RPMI7951 (cell line): Measurements from ENCODE around the gene KCNJ9. TPM values are rescaled to one million over a fixed set of nuclear protein-coding genes. Genes with fewer than 3 reads are reported as not detected.

Experiments used
- total RNA-seq: library from RNA; depleted of rRNA; stranded (reverse); fragments of >200 nt; shearing (Covaris generic); gene quantifications from 2 replicates; pipeline ENCODE4 v1.2.3, GENCODE V29; 2014; rRNA removed

KCNJ9 gene
- total RNA-seq, 1 experiment from 2014 or later = not detected

Other genes with a start within 250 kb of the KCNJ9 start
- 0.20 TPM in 1 of 2 replicates, not detected in the other for gene VSIG8, start 218.9 kb upstream of the KCNJ9 start, total RNA-seq
- 2.2 and 2.9 TPM in 2 replicates for gene CFAP45, start 181.4 kb upstream of the KCNJ9 start, total RNA-seq
- 811 and 1,008 TPM in 2 replicates for gene TAGLN2, start 156.0 kb upstream of the KCNJ9 start, total RNA-seq
- not detected in 2 replicates for gene IGSF9, start 135.9 kb upstream of the KCNJ9 start, total RNA-seq
- 0.60 and 0.88 TPM in 2 replicates for gene SLAMF9, start 127.3 kb upstream of the KCNJ9 start, total RNA-seq
- gene PIGM, start 49.5 kb upstream of the KCNJ9 start, total RNA-seq = 4.7 and 4.9 TPM in 2 replicates
- 0.10 and 0.12 TPM in 2 replicates for gene KCNJ10, start 11.4 kb upstream of the KCNJ9 start, total RNA-seq
- 7.9 and 10.7 TPM in 2 replicates for gene IGSF8, start 17.1 kb downstream of the KCNJ9 start, total RNA-seq
- not detected in 2 replicates for gene ATP1A2, start 34.2 kb downstream of the KCNJ9 start, total RNA-seq
- not detected in 2 replicates for gene ATP1A4, start 70.1 kb downstream of the KCNJ9 start, total RNA-seq
- gene CASQ1, start 109.0 kb downstream of the KCNJ9 start, total RNA-seq = not detected in 2 replicates
- 107 and 111 TPM in 2 replicates for gene PEA15, start 123.8 kb downstream of the KCNJ9 start, total RNA-seq
- gene DCAF8, start 181.0 kb downstream of the KCNJ9 start, total RNA-seq = 28.4 and 31.4 TPM in 2 replicates
- gene PEX19, start 203.6 kb downstream of the KCNJ9 start, total RNA-seq = 29.2 and 35.6 TPM in 2 replicates